GM23338 (cell line): ENCODE data around the gene LRRC4. TPM values are rescaled to one million over a fixed set of nuclear protein-coding genes. Genes with fewer than 3 reads are reported as not detected.

Experiments
- ATAC-seq: fragments of 200-7000 bp; cut with Tn5 transposase; 3 replicates; pipeline ENCODE4 v1.9.1; 2020
- DNase-seq: peaks from one replicate; pipeline ENCODE4 v3.0.0-alpha.2; 2015; ENCODE audit warnings: low spot score
- H2AFZ ChIP-seq: fragments of 200-600 bp; sonication (generic); 2 replicates; pipeline ENCODE4 v1.8.0; 2016; ENCODE audit warnings: antibody characterized with exemption, mild to moderate bottlenecking, moderate library complexity
- H3F3A ChIP-seq: fragments of 200-600 bp; sonication (generic); replicated peaks from 2 replicates; pipeline ENCODE4 v1.8.0; 2017; ENCODE audit warnings: antibody characterized with exemption, mixed run types, low read depth
- H3K27ac ChIP-seq: fragments of 200-600 bp; sonication (generic); 2 replicates; pipeline ENCODE4 v1.6.1; 2016; ENCODE audit warnings: low read depth
- H3K27me3 ChIP-seq: fragments of 200-600 bp; sonication (generic); 2 replicates; pipeline ENCODE4 v1.8.0; 2016; ENCODE audit warnings: mild to moderate bottlenecking, mixed run types, moderate library complexity; ENCODE audit not compliant: insufficient read depth
- H3K36me3 ChIP-seq: fragments of 200-600 bp; sonication (generic); 2 replicates; pipeline ENCODE4 v1.8.0; 2016; ENCODE audit warnings: mild to moderate bottlenecking; ENCODE audit not compliant: insufficient read depth
- H3K4me1 ChIP-seq: fragments of 200-600 bp; sonication (generic); 2 replicates; pipeline ENCODE4 v1.8.0; 2016; ENCODE audit warnings: mild to moderate bottlenecking, moderate library complexity; ENCODE audit not compliant: insufficient read depth
- H3K4me2 ChIP-seq: fragments of 200-600 bp; sonication (generic); 2 replicates; pipeline ENCODE4 v1.7.1; 2017; ENCODE audit warnings: mixed run types
- H3K4me3 ChIP-seq: fragments of 200-600 bp; sonication (generic); 2 replicates; pipeline ENCODE4 v1.6.1; 2016; ENCODE audit warnings: mixed run types
- H3K79me2 ChIP-seq: fragments of 200-600 bp; sonication (generic); replicated peaks from 2 replicates; pipeline ENCODE4 v1.8.0; 2017; ENCODE audit warnings: mild to moderate bottlenecking; ENCODE audit not compliant: insufficient read depth
- H3K9me2 ChIP-seq: fragments of 200-600 bp; sonication (generic); 2 replicates; pipeline ENCODE4 v1.8.0; 2017; ENCODE audit not compliant: insufficient read depth
- H4K20me1 ChIP-seq: fragments of 200-600 bp; sonication (generic); replicated peaks from 2 replicates; pipeline ENCODE4 v1.8.0; 2017; ENCODE audit warnings: mild to moderate bottlenecking; ENCODE audit not compliant: insufficient read depth
- H3K27ac Mint-ChIP-seq: 2 replicates; pipeline ENCODE4 v1.8.0; 2020; ENCODE audit warnings: inconsistent platforms, mild to moderate bottlenecking, moderate library complexity, mixed read lengths
- H3K27me3 Mint-ChIP-seq: 3 replicates; pipeline ENCODE4 v1.8.0; 2022; ENCODE audit warnings: low read depth, mild to moderate bottlenecking, moderate library complexity, mixed read lengths, inconsistent platforms; ENCODE audit not compliant: insufficient read depth, poor library complexity
- H3K36me3 Mint-ChIP-seq: 3 replicates; pipeline ENCODE4 v1.8.0; 2021; ENCODE audit warnings: low read depth, mild to moderate bottlenecking, inconsistent platforms, moderate library complexity, mixed read lengths
- H3K4me1 Mint-ChIP-seq: 3 replicates; pipeline ENCODE4 v1.8.0; 2020; ENCODE audit warnings: mild to moderate bottlenecking, inconsistent platforms, mixed read lengths
- H3K4me3 Mint-ChIP-seq: 3 replicates; pipeline ENCODE4 v1.8.0; 2021; ENCODE audit warnings: moderate library complexity, mild to moderate bottlenecking, inconsistent platforms, mixed read lengths
- H3K9me3 Mint-ChIP-seq: 3 replicates; pipeline ENCODE4 v1.8.0; 2020; ENCODE audit warnings: moderate library complexity, mild to moderate bottlenecking, inconsistent platforms, mixed read lengths
- CREB1 ChIP-seq: fragments of 250-450 bp; sonication (Bioruptor Pico); IDR thresholded peaks from 2 replicates; pipeline ENCODE4 v1.5.0; 2020; ENCODE audit warnings: low read depth, mild to moderate bottlenecking, moderate library complexity
- CTCF ChIP-seq, 2 experiments: fragments of 200-600 bp in 1 of 2; sonication (generic) in 1 of 2; conservative IDR thresholded peaks; 2 replicates each; pipeline versions ENCODE4 v1.5.1 to v1.6.1; 2016 to 2017; ENCODE audit warnings: antibody characterized with exemption in 2 of 2, low read depth in 2 of 2, mild to moderate bottlenecking in 2 of 2, moderate library complexity in 1 of 2
- ETS1 ChIP-seq: IDR thresholded peaks from 2 replicates; pipeline ENCODE4 v1.6.1; 2016; ENCODE audit warnings: antibody characterized with exemption
- EZH2 ChIP-seq: fragments of 200-600 bp; sonication (generic); IDR thresholded peaks from one replicate; pipeline ENCODE4 v1.8.0; 2017; ENCODE audit warnings: antibody characterized with exemption, mild to moderate bottlenecking, low read depth; ENCODE audit not compliant: unreplicated experiment
- JUNB ChIP-seq: IDR thresholded peaks from one replicate; pipeline ENCODE4 v1.6.1; 2016; ENCODE audit warnings: antibody characterized with exemption; ENCODE audit not compliant: unreplicated experiment
- NANOG ChIP-seq: IDR thresholded peaks from 2 replicates; pipeline ENCODE4 v1.6.1; 2016; ENCODE audit warnings: antibody characterized with exemption, borderline replicate concordance
- POLR2AphosphoS5 ChIP-seq: IDR thresholded peaks from 2 replicates; pipeline ENCODE4 v1.6.1; 2016; ENCODE audit warnings: antibody characterized with exemption, low read depth
- REST ChIP-seq: IDR thresholded peaks from one replicate; pipeline ENCODE4 v1.6.1; 2018; ENCODE audit warnings: antibody characterized with exemption; ENCODE audit not compliant: unreplicated experiment
- ZNF331 ChIP-seq: fragments of 250-450 bp; sonication (Bioruptor Pico); IDR thresholded peaks from 2 replicates; pipeline ENCODE4 v1.5.0; 2020; ENCODE audit warnings: low read depth, mild to moderate bottlenecking, moderate library complexity
- polyA plus RNA-seq: library from polyadenylated mRNA; unstranded; fragments of >200 nt; fragmentation: Nextera tagmentation; extraction: Ambion mirVana; gene quantifications from 2 replicates; pipeline ENCODE4 v1.2.1, GENCODE V29; 2016
- total RNA-seq: library from RNA; depleted of rRNA; stranded (reverse); fragments of >200 nt; shearing (Covaris generic); gene quantifications from 2 replicates; pipeline ENCODE4 v1.2.3, GENCODE V29; 2014

Gene LRRC4
- total and polyA plus RNA-seq, 2 experiments from 2014 or later, result 1.9 to 5.2 TPM

- TF ChIP-seq REST, result no peak
- no peak for TF ChIP-seq EZH2
Measured at GRCh38 chr7:128063088-128063487, 31.9 kb upstream of the LRRC4 start (continued).

- H3K27ac Mint-ChIP-seq, result 0 out of 2 replicates have a peak overlapping the region, but pooled peaks have one; percentile 52
- H3K27me3 Mint-ChIP-seq, result no peaks in the 10 kb centered on the region
- DNase-seq (peak; percentile 33), ATAC-seq (peak; percentile 46)
- no peaks in the 10 kb centered on the region for H3K9me3 Mint-ChIP-seq
- no peaks in the 10 kb centered on the region for H3K36me3 ChIP-seq
- peaks cover 17% of the 10 kb centered on the region for H3K4me1 Mint-ChIP-seq
- no peaks in the 10 kb centered on the region for H3K27me3 ChIP-seq
- no peak overlapping the region for H2AFZ ChIP-seq
- H3F3A ChIP-seq, result no peaks in the 10 kb centered on the region
- H3K4me3 ChIP-seq, result no peak overlapping the region
- H3K27ac ChIP-seq, result no peak overlapping the region
- H3K9me2 ChIP-seq, result no peaks in the 10 kb centered on the region
- no peaks in the 10 kb centered on the region for H3K4me1 ChIP-seq
- H3K79me2 ChIP-seq, result no peaks in the 10 kb centered on the region
- no peak for TF ChIP-seq EZH2
- no peak for TF ChIP-seq CREB1
- no peak for TF ChIP-seq ZNF331 (CRISPR knock-in tag)
- TF ChIP-seq JUNB, result no peak
- TF ChIP-seq NANOG, result no peak
- TF ChIP-seq CTCF (conservative IDR thresholded peaks at IDR 0.05; ENCODE audit: low read depth in 2 of 2), result peak in 1 of 2 experiments; percentile 14; a peak in 2 of 4 replicates
- TF ChIP-seq POLR2AphosphoS5, result no peak
- no peak for TF ChIP-seq ETS1
- H3K36me3 Mint-ChIP-seq, result no peaks in the 10 kb centered on the region; the same call in 2 of the 3 replicates
- no peak overlapping the region for H3K4me3 Mint-ChIP-seq
- H4K20me1 ChIP-seq, result peaks cover 17% of the 10 kb centered on the region
- no peak overlapping the region for H3K4me2 ChIP-seq
Measured at GRCh38 chr7:128060018-128060417, 28.8 kb upstream of the LRRC4 start.
